Measurements from ENCODE around the gene CIAO2B.
A peak's percentile ranks its signal among the peaks of the same experiment; 100 is the strongest.
"Not testable (repeated sequence)": the region's sequence is repeated elsewhere in the genome, so short reads cannot be mapped to it uniquely, and the experiment has no call there.

Gene CIAO2B

GRCh38 chr16:66900721-66901441 lies 33.3 kb downstream of the CIAO2B start:
- no peak for DNase-seq (ENCODE audit: low spot score in 2 of 2)
- Mint-ChIP-seq H3K27me3 (no peaks in the 10 kb centered on the region), H3K27ac (ENCODE audit: low read depth) (no peak overlapping the region), H3K9me3 (no peaks in the 10 kb centered on the region), H3K4me3 (no peak overlapping the region), H3K4me1 (peaks cover 2% of the 10 kb centered on the region), H3K36me3 (ENCODE audit: insufficient read depth) (no peaks in the 10 kb centered on the region)
- ATAC-seq (replicated peaks; ENCODE audit: extremely low read depth, poor library complexity, severe bottlenecking): no peak

- DNase-seq (ENCODE audit: low spot score in 2 of 2) (no peak), ATAC-seq (replicated peaks; ENCODE audit: extremely low read depth, poor library complexity, severe bottlenecking) (no peak)
- peaks cover 2% of the 10 kb centered on the region for H3K4me1 Mint-ChIP-seq
- no peaks in the 10 kb centered on the region for H3K9me3 Mint-ChIP-seq
- no peak overlapping the region for H3K27ac Mint-ChIP-seq (ENCODE audit: low read depth)
- H3K27me3 Mint-ChIP-seq: no peaks in the 10 kb centered on the region
- H3K4me3 Mint-ChIP-seq: no peak overlapping the region
- no peaks in the 10 kb centered on the region for H3K36me3 Mint-ChIP-seq (ENCODE audit: insufficient read depth)
Measured at GRCh38 chr16:66899945-66900710, 34.1 kb downstream of the CIAO2B start.

- H3K4me1 Mint-ChIP-seq: peaks cover 8% of the 10 kb centered on the region
- no peak overlapping the region for H3K4me3 Mint-ChIP-seq
- peaks cover under 1% of the 10 kb centered on the region for H3K36me3 Mint-ChIP-seq (ENCODE audit: insufficient read depth)
- ATAC-seq (replicated peaks; ENCODE audit: extremely low read depth, poor library complexity, severe bottlenecking) (no peak), DNase-seq (ENCODE audit: low spot score in 2 of 2) (no peak)
- no peaks in the 10 kb centered on the region for H3K9me3 Mint-ChIP-seq
- no peaks in the 10 kb centered on the region for H3K27me3 Mint-ChIP-seq
- no peak overlapping the region for H3K27ac Mint-ChIP-seq (ENCODE audit: low read depth)
Measured at GRCh38 chr16:66899310-66899944, 34.8 kb downstream of the CIAO2B start.

DNA sequence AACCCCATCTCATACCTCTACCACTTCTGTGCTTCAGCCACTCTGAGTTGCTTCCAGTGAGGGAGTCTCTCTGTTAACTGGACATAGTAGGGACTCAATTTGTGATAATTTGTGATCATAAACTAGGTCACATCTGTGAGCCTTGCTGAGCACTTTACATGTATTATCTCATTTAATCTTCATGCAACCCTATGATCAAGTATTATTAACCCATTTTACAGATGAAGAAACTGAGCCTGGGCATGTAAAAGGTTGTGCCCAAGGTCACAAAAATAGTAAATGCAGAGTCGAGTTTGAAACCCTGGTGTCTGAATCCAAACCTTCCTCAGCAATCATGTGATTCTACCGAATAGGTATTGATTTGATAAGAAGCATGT lies 35.3 kb downstream of the CIAO2B start:
- ATAC-seq (replicated peaks; ENCODE audit: extremely low read depth, poor library complexity, severe bottlenecking) (no peak), DNase-seq (ENCODE audit: low spot score in 2 of 2) (no peak)
- Mint-ChIP-seq H3K9me3 (no peaks in the 10 kb centered on the region), H3K36me3 (ENCODE audit: insufficient read depth) (peaks cover 1% of the 10 kb centered on the region), H3K4me1 (peaks cover 8% of the 10 kb centered on the region), H3K4me3 (no peak overlapping the region), H3K27me3 (no peaks in the 10 kb centered on the region), H3K27ac (ENCODE audit: low read depth) (no peak overlapping the region)

DNA sequence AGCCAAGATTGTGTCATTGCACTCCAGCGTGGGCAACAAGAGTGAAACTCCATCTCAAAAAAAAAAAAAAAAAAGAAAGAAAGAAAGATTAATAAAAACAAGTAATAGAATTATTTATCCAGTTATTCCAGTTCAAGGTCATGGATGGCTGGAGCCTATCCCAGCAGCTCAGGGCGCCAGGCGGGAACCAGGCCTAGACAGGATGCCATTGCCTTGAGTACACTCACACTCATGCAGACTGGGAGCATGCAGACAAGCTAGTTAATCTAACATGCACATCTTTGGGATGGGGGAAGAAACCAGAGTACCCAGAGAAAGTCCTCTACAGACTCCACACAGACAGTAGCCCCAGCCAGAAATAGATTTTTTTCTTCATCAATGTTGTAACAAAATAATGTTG lies 36.0 kb downstream of the CIAO2B start:
- ATAC-seq (replicated peaks; ENCODE audit: extremely low read depth, poor library complexity, severe bottlenecking): no peak
- Mint-ChIP-seq H3K4me3 (no peak overlapping the region), H3K27ac (ENCODE audit: low read depth) (no peak overlapping the region), H3K27me3 (no peaks in the 10 kb centered on the region), H3K4me1 (peaks cover 8% of the 10 kb centered on the region), H3K9me3 (no peaks in the 10 kb centered on the region), H3K36me3 (ENCODE audit: insufficient read depth) (peaks cover 1% of the 10 kb centered on the region)
- no peak for DNase-seq (ENCODE audit: low spot score in 2 of 2)

DNA sequence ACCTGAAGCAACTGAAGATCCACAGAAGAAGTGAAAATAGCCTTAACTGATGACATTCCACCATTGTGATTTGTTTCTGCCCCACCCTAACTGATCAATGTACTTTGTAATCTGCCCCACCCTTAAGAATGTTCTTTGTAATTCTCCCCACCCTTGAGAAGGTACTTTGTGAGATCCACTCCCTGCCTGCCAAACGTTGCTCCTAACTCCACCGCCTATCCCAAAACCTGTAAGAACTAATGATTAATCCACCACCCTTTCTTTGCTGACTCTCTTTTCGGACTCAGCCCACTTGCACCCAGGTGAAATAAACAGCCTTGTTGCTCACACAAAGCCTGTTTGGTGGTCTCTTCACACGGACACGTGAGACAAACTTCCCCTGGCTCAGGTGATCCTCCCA lies 37.5 kb downstream of the CIAO2B start:
- not testable (repeated sequence) for DNase-seq (ENCODE audit: low spot score in 2 of 2); H3K36me3 Mint-ChIP-seq (ENCODE audit: insufficient read depth); H3K27me3 Mint-ChIP-seq; ATAC-seq (replicated peaks; ENCODE audit: extremely low read depth, poor library complexity, severe bottlenecking); H3K4me3 Mint-ChIP-seq; H3K9me3 Mint-ChIP-seq; H3K4me1 Mint-ChIP-seq; H3K27ac Mint-ChIP-seq (ENCODE audit: low read depth)

DNA sequence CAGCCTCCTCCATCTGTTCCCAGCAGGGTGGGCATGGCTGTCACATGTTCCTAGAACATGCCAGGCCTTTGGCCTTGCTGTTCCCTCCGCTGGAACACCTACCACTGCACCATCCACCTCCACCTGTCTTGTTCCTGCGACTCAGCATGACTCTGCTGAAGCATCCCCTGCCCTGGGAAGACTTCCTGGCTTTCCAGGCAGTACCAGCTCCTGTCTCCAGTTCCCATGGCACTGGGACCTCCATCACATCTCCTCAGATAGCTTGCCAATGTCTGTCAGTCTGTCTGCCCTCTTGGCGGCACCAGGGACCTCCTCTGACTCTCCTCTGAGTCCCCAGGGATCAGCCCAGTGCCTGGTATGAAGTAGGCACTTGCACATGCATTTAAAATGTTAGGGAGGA lies 38.2 kb downstream of the CIAO2B start:
- Mint-ChIP-seq H3K4me3 (no peak overlapping the region), H3K27ac (ENCODE audit: low read depth) (peak overlapping the region; percentile 50), H3K27me3 (no peaks in the 10 kb centered on the region), H3K36me3 (ENCODE audit: insufficient read depth) (peaks cover 3% of the 10 kb centered on the region), H3K4me1 (peaks cover 8% of the 10 kb centered on the region), H3K9me3 (no peaks in the 10 kb centered on the region)
- DNase-seq (ENCODE audit: low spot score in 2 of 2) (no peak), ATAC-seq (replicated peaks; ENCODE audit: extremely low read depth, poor library complexity, severe bottlenecking) (no peak)

GRCh38 chr16:66895689-66895979 lies 38.6 kb downstream of the CIAO2B start:
- H3K9me3 Mint-ChIP-seq: no peaks in the 10 kb centered on the region
- H3K4me1 Mint-ChIP-seq: peaks cover 8% of the 10 kb centered on the region
- H3K4me3 Mint-ChIP-seq: no peak overlapping the region
- peaks cover 5% of the 10 kb centered on the region for H3K36me3 Mint-ChIP-seq (ENCODE audit: insufficient read depth)
- no peak for DNase-seq (ENCODE audit: low spot score in 2 of 2)
- no peak overlapping the region for H3K27ac Mint-ChIP-seq (ENCODE audit: low read depth)
- no peaks in the 10 kb centered on the region for H3K27me3 Mint-ChIP-seq
- ATAC-seq (replicated peaks; ENCODE audit: extremely low read depth, poor library complexity, severe bottlenecking): no peak

DNA sequence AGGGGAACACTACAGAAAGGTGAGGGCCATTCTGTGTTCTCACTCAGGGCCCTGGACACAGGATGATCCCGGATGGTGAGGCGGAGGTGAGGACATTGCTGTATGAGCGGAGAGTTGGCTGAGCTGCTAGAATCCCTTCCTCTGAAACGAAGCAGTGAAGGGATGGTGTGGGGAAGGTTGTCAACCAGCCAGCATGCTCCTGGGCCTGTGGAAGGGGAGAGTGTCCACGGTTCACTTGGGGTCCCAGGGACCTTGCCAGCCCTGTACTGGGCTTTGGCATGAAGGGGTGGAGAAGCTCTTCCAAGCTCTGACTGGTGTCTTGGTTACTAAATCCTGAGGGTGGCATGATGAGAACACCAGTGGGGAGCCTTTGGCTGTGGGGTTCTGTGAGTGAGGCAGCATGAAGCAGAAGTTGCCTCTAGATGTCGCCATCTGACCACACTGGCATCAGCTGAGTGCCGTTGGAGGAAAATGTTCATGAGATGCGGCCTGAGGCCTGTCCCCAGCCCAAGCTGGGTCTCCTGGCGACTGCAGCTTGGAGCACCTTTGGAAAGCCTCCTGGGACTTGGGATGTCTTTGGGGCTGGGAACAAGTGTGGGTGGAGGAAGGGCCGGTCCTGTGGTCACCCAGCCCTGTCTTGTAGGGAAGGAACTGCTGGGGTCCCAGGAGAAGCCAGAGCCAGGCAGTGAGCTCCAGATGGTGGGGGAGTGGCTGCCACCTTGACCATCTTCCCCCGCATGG lies 39.1 kb downstream of the CIAO2B start:
- Mint-ChIP-seq H3K27ac (ENCODE audit: low read depth) (no peak overlapping the region), H3K4me1 (peaks cover 8% of the 10 kb centered on the region), H3K4me3 (no peak overlapping the region)

DNA sequence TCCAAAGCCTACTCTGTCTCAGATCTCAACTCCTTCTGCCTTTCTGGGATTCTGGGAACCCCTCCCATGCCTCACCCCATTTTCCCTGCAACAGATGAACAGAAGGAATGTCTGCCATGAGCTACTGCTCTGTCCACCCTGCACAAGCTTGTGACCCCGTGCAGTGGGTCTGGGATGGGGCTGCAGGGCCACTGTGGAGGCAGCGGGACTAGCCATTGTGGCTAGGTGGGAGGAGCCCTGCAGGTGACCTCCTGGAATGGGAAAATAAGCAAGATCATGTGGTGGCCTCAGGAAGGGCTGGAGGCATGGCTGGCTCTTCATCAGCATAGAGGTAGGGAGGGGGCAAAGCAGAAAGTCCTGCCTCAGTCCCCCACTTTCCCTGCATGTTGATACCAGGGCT lies 40.1 kb downstream of the CIAO2B start:
- Mint-ChIP-seq H3K27me3 (no peaks in the 10 kb centered on the region), H3K4me1 (peaks cover 8% of the 10 kb centered on the region), H3K27ac (ENCODE audit: low read depth) (peak overlapping the region; percentile 77), H3K36me3 (ENCODE audit: insufficient read depth) (peaks cover 5% of the 10 kb centered on the region), H3K4me3 (no peak overlapping the region), H3K9me3 (no peaks in the 10 kb centered on the region)
- no peak for DNase-seq (ENCODE audit: low spot score in 2 of 2)
- ATAC-seq (replicated peaks; ENCODE audit: extremely low read depth, poor library complexity, severe bottlenecking): no peak

More for the DNA sequence above, 39.1 kb downstream of the CIAO2B start:
- H3K36me3 Mint-ChIP-seq (ENCODE audit: insufficient read depth): peaks cover 5% of the 10 kb centered on the region
- DNase-seq (ENCODE audit: low spot score in 2 of 2) (peak in 1 of 2 donors; percentile 23), ATAC-seq (replicated peaks; ENCODE audit: extremely low read depth, poor library complexity, severe bottlenecking) (peak; percentile 65)
- no peaks in the 10 kb centered on the region for H3K9me3 Mint-ChIP-seq
- no peaks in the 10 kb centered on the region for H3K27me3 Mint-ChIP-seq

DNA sequence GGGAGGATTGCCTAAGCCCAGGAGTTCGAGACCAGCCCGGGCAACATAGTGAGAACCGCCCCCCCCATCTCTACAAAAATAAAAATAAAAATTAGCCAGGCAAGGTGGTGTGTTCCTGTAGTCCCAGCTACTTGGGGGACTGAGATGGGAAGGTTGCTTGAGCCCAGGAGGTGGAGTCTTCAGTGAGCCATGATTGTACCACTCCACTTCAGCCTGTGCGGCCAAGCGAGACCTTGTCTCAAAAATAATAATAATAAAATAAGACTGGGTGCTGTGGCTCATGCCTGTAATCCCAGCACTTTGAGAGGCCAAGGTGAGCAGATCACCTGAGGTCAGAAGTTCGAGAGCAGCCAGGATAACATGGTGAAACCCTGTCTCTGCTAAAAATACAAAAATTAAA lies 42.4 kb downstream of the CIAO2B start:
- no peak overlapping the region for H3K4me3 Mint-ChIP-seq
- no peaks in the 10 kb centered on the region for H3K9me3 Mint-ChIP-seq
- H3K4me1 Mint-ChIP-seq: peaks cover 8% of the 10 kb centered on the region
- no peak for ATAC-seq (replicated peaks; ENCODE audit: extremely low read depth, poor library complexity, severe bottlenecking)
- no peaks in the 10 kb centered on the region for H3K27me3 Mint-ChIP-seq
- no peak overlapping the region for H3K27ac Mint-ChIP-seq (ENCODE audit: low read depth)
- no peak for DNase-seq (ENCODE audit: low spot score in 2 of 2)
- peaks cover 12% of the 10 kb centered on the region for H3K36me3 Mint-ChIP-seq (ENCODE audit: insufficient read depth)

GRCh38 chr16:66891360-66891759 lies 42.8 kb downstream of the CIAO2B start:
- DNase-seq (ENCODE audit: low spot score in 2 of 2): no peak
- no peak for ATAC-seq (replicated peaks; ENCODE audit: extremely low read depth, poor library complexity, severe bottlenecking)
- Mint-ChIP-seq H3K36me3 (ENCODE audit: insufficient read depth) (peaks cover 16% of the 10 kb centered on the region), H3K4me3 (no peak overlapping the region), H3K9me3 (no peaks in the 10 kb centered on the region), H3K27ac (ENCODE audit: low read depth) (no peak overlapping the region), H3K27me3 (no peaks in the 10 kb centered on the region), H3K4me1 (peaks cover 8% of the 10 kb centered on the region)

Measured in central memory CD8-positive, alpha-beta T cell (primary cell).